Measurements from ENCODE around the gene LTBP1. TPM values are rescaled to one million over a fixed set of nuclear protein-coding genes. Genes with fewer than 3 reads are reported as not detected.

LTBP1 gene
- total and polyA plus RNA-seq, 4 donors = 107 to 573 (median 545) TPM

GRCh38 chr2:32951672-32952071 is 4.9 kb downstream of the LTBP1 start:
- Histone ChIP-seq H3K27me3 (ENCODE audit: control insufficient read depth in 1 of 2, insufficient read depth in 2 of 2, low read length in 1 of 2) (no peaks in the 10 kb centered on the region), H3K27ac (ENCODE audit: low read depth in 1 of 2, low read length in 2 of 2) (no peak overlapping the region), H3K36me3 (ENCODE audit: control insufficient read depth in 1 of 2, insufficient read depth in 2 of 2, low read length in 1 of 2) (no peaks in the 10 kb centered on the region), H3K4me1 (ENCODE audit: control insufficient read depth in 1 of 2, insufficient read depth in 2 of 2, low read length in 2 of 2) (no peaks in the 10 kb centered on the region), H3K4me3 (ENCODE audit: low read length in 2 of 2) (no peak overlapping the region), H3K9me3 (ENCODE audit: control insufficient read depth, low read length) (no peaks in the 10 kb centered on the region)
- ATAC-seq (ENCODE audit: low FRiP score) = no peak
- intact Hi-C loops (cut with DNase I) = no loop called here
- WGBS, 2 donors = 95 to 96% methylated on average over 4 of the region's 4 CpGs
- DNase-seq = no peak

- no peak for ATAC-seq (ENCODE audit: low FRiP score)
Observed at GRCh38 chr2:32952761-32953476, 6.2 kb downstream of the LTBP1 start.

GRCh38 chr2:32954206-32954605 is 7.5 kb downstream of the LTBP1 start:
- Histone ChIP-seq H3K9me3 (ENCODE audit: control insufficient read depth, low read length) (no peaks in the 10 kb centered on the region), H3K27ac (ENCODE audit: low read depth in 1 of 2, low read length in 2 of 2) (no peak overlapping the region), H3K4me1 (ENCODE audit: control insufficient read depth in 1 of 2, insufficient read depth in 2 of 2, low read length in 2 of 2) (no peaks in the 10 kb centered on the region), H3K4me3 (ENCODE audit: low read length in 2 of 2) (no peak overlapping the region), H3K27me3 (ENCODE audit: control insufficient read depth in 1 of 2, insufficient read depth in 2 of 2, low read length in 1 of 2) (no peaks in the 10 kb centered on the region), H3K36me3 (ENCODE audit: control insufficient read depth in 1 of 2, insufficient read depth in 2 of 2, low read length in 1 of 2) (no peaks in the 10 kb centered on the region)
- DNase-seq (no peak), ATAC-seq (ENCODE audit: low FRiP score) (no peak)
- 89 to 90% methylated on average over 5 of the region's 5 CpGs for WGBS, 2 donors
- intact Hi-C loops (cut with DNase I) = no loop called here

More at GRCh38 chr2:32952761-32953476, 6.2 kb downstream of the LTBP1 start:
- intact Hi-C loops (cut with DNase I) = no loop called here
- no peak for DNase-seq
- Histone ChIP-seq H3K4me1 (ENCODE audit: control insufficient read depth in 1 of 2, insufficient read depth in 2 of 2, low read length in 2 of 2) (no peaks in the 10 kb centered on the region), H3K36me3 (ENCODE audit: control insufficient read depth in 1 of 2, insufficient read depth in 2 of 2, low read length in 1 of 2) (no peaks in the 10 kb centered on the region), H3K9me3 (ENCODE audit: control insufficient read depth, low read length) (no peaks in the 10 kb centered on the region), H3K4me3 (ENCODE audit: low read length in 2 of 2) (no peak overlapping the region), H3K27ac (ENCODE audit: low read depth in 1 of 2, low read length in 2 of 2) (no peak overlapping the region), H3K27me3 (ENCODE audit: control insufficient read depth in 1 of 2, insufficient read depth in 2 of 2, low read length in 1 of 2) (no peaks in the 10 kb centered on the region)
- 56 to 61% methylated on average over 10 of the region's 10 CpGs for WGBS, 2 donors

- ATAC-seq (ENCODE audit: low FRiP score) = no peak
Observed at GRCh38 chr2:32958821-32959220, 12.1 kb downstream of the LTBP1 start.

DNA sequence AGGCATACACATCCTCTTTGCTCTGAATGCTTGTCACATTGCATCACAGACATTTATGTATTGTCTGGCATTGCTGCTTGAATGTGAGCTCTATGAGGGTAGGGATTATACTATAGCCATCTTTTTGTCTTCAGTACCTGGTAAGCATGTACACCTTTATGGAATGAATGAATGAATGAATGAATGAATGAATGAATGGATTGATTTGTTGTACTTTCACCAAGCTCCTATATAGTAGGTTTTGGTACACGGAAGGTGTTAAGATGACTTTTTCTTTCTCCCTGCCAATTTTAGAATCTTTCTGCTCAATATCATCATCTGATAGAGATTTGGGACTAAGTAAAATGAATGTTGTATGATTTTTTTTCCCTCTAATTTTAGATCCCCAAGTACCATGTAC is 13.5 kb downstream of the LTBP1 start:
- H3K4me1 ChIP-seq (ENCODE audit: control insufficient read depth in 1 of 2, insufficient read depth in 2 of 2, low read length in 2 of 2) = no peaks in the 10 kb centered on the region
- no peaks in the 10 kb centered on the region for H3K9me3 ChIP-seq (ENCODE audit: control insufficient read depth, low read length)
- no peak overlapping the region for H3K27ac ChIP-seq (ENCODE audit: low read depth in 1 of 2, low read length in 2 of 2)
- intact Hi-C loops (cut with DNase I) = no loop called here
- DNase-seq (no peak), ATAC-seq (ENCODE audit: low FRiP score) (no peak)
- 96 to 99% methylated on average over 1 of the region's 1 CpG for WGBS, 2 donors
- H3K27me3 ChIP-seq (ENCODE audit: control insufficient read depth in 1 of 2, insufficient read depth in 2 of 2, low read length in 1 of 2) = no peaks in the 10 kb centered on the region
- H3K4me3 ChIP-seq (ENCODE audit: low read length in 2 of 2) = no peak overlapping the region
- no peaks in the 10 kb centered on the region for H3K36me3 ChIP-seq (ENCODE audit: control insufficient read depth in 1 of 2, insufficient read depth in 2 of 2, low read length in 1 of 2)

More at GRCh38 chr2:32958821-32959220, 12.1 kb downstream of the LTBP1 start:
- DNase-seq = no peak
- no peaks in the 10 kb centered on the region for H3K36me3 ChIP-seq (ENCODE audit: control insufficient read depth in 1 of 2, insufficient read depth in 2 of 2, low read length in 1 of 2)
- intact Hi-C loops (cut with DNase I) = no loop called here
- no peak overlapping the region for H3K27ac ChIP-seq (ENCODE audit: low read depth in 1 of 2, low read length in 2 of 2)
- H3K27me3 ChIP-seq (ENCODE audit: control insufficient read depth in 1 of 2, insufficient read depth in 2 of 2, low read length in 1 of 2) = no peaks in the 10 kb centered on the region
- no peaks in the 10 kb centered on the region for H3K4me1 ChIP-seq (ENCODE audit: control insufficient read depth in 1 of 2, insufficient read depth in 2 of 2, low read length in 2 of 2)
- no peaks in the 10 kb centered on the region for H3K9me3 ChIP-seq (ENCODE audit: control insufficient read depth, low read length)
- H3K4me3 ChIP-seq (ENCODE audit: low read length in 2 of 2) = no peak overlapping the region

DNA sequence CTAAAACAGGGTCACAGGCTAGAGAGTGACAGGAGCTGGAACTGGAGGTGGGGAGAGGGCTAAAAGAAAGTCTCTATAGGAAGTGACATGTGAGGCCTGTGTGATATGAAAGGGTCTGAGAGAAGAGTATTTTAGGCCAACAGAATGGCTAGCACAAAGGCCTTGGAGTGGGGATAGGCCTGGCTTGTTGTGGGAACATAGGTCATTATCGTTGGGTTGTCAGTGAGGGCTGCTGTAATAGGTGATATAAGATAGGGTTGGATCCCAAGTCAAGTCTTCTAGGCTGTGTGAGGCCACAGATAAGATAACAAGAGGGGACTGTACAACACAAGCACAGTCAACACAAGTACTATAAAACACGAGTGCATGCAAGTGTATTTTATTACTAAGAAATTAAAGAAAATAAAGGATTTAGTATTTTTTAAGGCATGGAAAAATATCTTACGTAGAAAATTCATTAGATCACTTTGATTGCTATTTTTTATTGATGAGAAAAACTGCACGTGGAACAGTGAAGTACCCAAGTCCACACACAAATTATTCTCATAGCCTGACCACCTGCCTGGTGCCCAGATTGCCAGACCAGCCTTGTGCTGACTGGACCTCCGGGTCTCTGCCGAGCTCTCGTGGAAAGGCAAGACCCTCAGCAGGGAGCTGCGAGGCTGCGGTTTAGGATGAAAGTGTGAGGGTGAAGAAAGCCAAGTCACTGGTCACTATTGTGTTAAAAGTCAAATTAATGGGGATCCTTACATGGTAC is 14.1 kb downstream of the LTBP1 start:
- no peak overlapping the region for H3K4me3 ChIP-seq (ENCODE audit: low read length in 2 of 2)
- DNase-seq = no peak
- no peaks in the 10 kb centered on the region for H3K36me3 ChIP-seq (ENCODE audit: control insufficient read depth in 1 of 2, insufficient read depth in 2 of 2, low read length in 1 of 2)
- H3K9me3 ChIP-seq (ENCODE audit: control insufficient read depth, low read length) = no peaks in the 10 kb centered on the region
- WGBS, 2 donors = 94 to 95% methylated on average over 9 of the region's 9 CpGs
- intact Hi-C loops (cut with DNase I) = no loop called here
- H3K27me3 ChIP-seq (ENCODE audit: control insufficient read depth in 1 of 2, insufficient read depth in 2 of 2, low read length in 1 of 2) = no peaks in the 10 kb centered on the region
- ATAC-seq (ENCODE audit: low FRiP score) = no peak
- no peak overlapping the region for H3K27ac ChIP-seq (ENCODE audit: low read depth in 1 of 2, low read length in 2 of 2)
- H3K4me1 ChIP-seq (ENCODE audit: control insufficient read depth in 1 of 2, insufficient read depth in 2 of 2, low read length in 2 of 2) = no peaks in the 10 kb centered on the region

GRCh38 chr2:32962690-32963089 is 15.9 kb downstream of the LTBP1 start:
- intact Hi-C loops (cut with DNase I) = no loop called here
- Histone ChIP-seq H3K36me3 (ENCODE audit: control insufficient read depth in 1 of 2, insufficient read depth in 2 of 2, low read length in 1 of 2) (no peaks in the 10 kb centered on the region), H3K4me1 (ENCODE audit: control insufficient read depth in 1 of 2, insufficient read depth in 2 of 2, low read length in 2 of 2) (no peaks in the 10 kb centered on the region), H3K27me3 (ENCODE audit: control insufficient read depth in 1 of 2, insufficient read depth in 2 of 2, low read length in 1 of 2) (no peaks in the 10 kb centered on the region), H3K27ac (ENCODE audit: low read depth in 1 of 2, low read length in 2 of 2) (no peak overlapping the region), H3K4me3 (ENCODE audit: low read length in 2 of 2) (no peak overlapping the region), H3K9me3 (ENCODE audit: control insufficient read depth, low read length) (no peaks in the 10 kb centered on the region)
- WGBS, 2 donors = 50 to 83% methylated on average over 3 of the region's 3 CpGs
- no peak for DNase-seq
- ATAC-seq (ENCODE audit: low FRiP score) = no peak

DNA sequence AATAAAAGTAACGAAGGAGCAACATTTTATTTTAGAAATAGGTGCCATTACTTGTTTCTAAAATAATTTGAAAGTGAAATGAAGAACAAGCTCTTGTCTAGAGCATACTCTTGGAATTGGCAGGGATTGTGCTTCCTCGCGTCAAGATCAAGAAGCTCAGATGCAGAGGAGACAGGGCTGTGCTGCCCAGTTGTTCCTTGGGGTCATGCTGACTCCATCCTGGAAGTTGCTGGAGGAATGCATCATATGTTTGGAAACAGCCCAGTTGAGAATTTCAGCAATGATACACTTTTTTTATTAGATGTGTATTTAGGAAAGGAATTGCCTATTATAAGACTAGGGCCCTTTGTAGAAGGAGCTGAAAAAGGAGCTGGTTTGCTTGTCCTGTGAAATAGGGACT is 17.2 kb downstream of the LTBP1 start:
- Histone ChIP-seq H3K27me3 (ENCODE audit: control insufficient read depth in 1 of 2, insufficient read depth in 2 of 2, low read length in 1 of 2) (no peaks in the 10 kb centered on the region), H3K4me3 (ENCODE audit: low read length in 2 of 2) (no peak overlapping the region), H3K9me3 (ENCODE audit: control insufficient read depth, low read length) (no peaks in the 10 kb centered on the region), H3K36me3 (ENCODE audit: control insufficient read depth in 1 of 2, insufficient read depth in 2 of 2, low read length in 1 of 2) (no peaks in the 10 kb centered on the region), H3K4me1 (ENCODE audit: control insufficient read depth in 1 of 2, insufficient read depth in 2 of 2, low read length in 2 of 2) (no peaks in the 10 kb centered on the region), H3K27ac (ENCODE audit: low read depth in 1 of 2, low read length in 2 of 2) (no peak overlapping the region)
- intact Hi-C loops (cut with DNase I) = no loop called here
- no peak for DNase-seq
- WGBS, 2 donors = 54 to 55% methylated on average over 3 of the region's 3 CpGs
- no peak for ATAC-seq (ENCODE audit: low FRiP score)

Measured in aorta (tissue), 5 donors.